Measurements from ENCODE around the gene ACP2. TPM values are rescaled to one million over a fixed set of nuclear protein-coding genes. Genes with fewer than 3 reads are reported as not detected.
A peak's percentile ranks its signal among the peaks of the same experiment; 100 is the strongest.

ACP2 gene
- total RNA-seq, 1 donor from 2014 or later: 72.9 TPM

GRCh38 chr11:47269002-47269828 lies 20.6 kb upstream of the ACP2 start:
- DNase-seq (ENCODE audit: low spot score): peak; percentile 93

GRCh38 chr11:47268448-47269001 lies 19.9 kb upstream of the ACP2 start:
- ATAC-seq (no peak), DNase-seq (ENCODE audit: low spot score) (no peak)

More at GRCh38 chr11:47269002-47269828, 20.6 kb upstream of the ACP2 start:
- ATAC-seq: peak; percentile 90

DNA sequence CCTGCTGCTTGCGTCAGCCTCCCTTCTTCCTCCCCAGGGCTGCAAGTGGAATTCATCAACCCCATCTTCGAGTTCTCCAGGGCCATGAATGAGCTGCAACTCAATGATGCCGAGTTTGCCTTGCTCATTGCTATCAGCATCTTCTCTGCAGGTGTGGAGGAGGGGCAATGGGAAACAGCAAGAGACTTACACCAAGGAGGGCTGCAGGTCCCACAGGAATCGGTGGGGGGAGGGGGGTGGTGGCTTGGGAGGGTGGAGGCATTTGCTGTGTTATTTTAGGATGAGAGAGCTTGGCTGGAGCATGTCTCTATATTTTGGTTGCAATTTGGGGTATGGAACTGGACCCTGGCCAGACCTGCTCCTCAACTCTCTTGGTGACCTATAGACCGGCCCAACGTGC lies 19.3 kb upstream of the ACP2 start:
- no peak for DNase-seq (ENCODE audit: low spot score)
- no peak for ATAC-seq

GRCh38 chr11:47264521-47264920 lies 15.9 kb upstream of the ACP2 start:
- DNase-seq (ENCODE audit: low spot score): no peak
- no peak for ATAC-seq

DNA sequence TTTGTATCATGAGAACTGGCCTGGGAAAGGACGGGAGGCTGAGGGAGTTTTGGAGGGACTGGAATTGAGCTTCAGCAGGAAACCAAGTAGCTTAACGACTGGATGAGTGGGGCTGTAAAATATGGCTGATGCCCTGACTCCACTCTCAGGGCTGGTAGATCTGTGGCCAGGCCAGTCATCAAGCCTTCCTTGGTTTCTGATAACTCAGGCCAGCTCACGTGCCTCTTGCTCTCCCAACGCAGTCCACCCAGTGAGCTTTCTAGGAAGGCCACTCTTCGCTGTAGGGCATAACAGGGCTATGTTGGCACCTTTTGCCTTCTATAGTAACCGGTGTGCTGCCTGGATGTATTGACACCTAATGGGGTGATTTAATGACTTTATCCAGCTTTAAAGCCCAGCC lies 15.5 kb upstream of the ACP2 start:
- ATAC-seq (no peak), DNase-seq (ENCODE audit: low spot score) (no peak)

DNA sequence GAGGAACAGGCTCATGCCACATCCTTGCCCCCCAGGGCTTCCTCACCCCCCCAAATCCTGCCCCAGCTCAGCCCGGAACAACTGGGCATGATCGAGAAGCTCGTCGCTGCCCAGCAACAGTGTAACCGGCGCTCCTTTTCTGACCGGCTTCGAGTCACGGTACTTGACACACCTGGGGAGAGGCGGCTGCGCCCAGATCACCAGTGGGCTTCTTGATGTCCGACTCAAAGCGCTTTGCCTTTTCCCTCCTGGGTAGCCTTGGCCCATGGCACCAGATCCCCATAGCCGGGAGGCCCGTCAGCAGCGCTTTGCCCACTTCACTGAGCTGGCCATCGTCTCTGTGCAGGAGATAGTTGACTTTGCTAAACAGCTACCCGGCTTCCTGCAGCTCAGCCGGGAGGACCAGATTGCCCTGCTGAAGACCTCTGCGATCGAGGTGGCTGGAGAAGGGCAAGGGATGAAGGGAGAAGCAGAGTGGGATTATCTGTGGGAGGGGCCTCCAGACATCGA lies 12.7 kb upstream of the ACP2 start:
- DNase-seq (ENCODE audit: low spot score) (no peak), ATAC-seq (no peak)

DNA sequence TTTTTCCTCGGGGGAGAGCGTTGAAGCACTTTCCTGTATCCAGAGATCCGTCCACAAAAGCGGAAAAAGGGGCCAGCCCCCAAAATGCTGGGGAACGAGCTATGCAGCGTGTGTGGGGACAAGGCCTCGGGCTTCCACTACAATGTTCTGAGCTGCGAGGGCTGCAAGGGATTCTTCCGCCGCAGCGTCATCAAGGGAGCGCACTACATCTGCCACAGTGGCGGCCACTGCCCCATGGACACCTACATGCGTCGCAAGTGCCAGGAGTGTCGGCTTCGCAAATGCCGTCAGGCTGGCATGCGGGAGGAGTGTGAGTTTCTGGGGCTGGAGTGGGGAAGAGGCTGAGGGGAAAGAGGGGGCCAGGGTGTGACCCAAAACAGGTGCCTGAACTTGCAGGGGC lies 11.8 kb upstream of the ACP2 start:
- ATAC-seq (no peak), DNase-seq (ENCODE audit: low spot score) (no peak)

GRCh38 chr11:47259232-47259977 lies 10.8 kb upstream of the ACP2 start:
- ATAC-seq (peak; percentile 53), DNase-seq (ENCODE audit: low spot score) (no peak)

DNA sequence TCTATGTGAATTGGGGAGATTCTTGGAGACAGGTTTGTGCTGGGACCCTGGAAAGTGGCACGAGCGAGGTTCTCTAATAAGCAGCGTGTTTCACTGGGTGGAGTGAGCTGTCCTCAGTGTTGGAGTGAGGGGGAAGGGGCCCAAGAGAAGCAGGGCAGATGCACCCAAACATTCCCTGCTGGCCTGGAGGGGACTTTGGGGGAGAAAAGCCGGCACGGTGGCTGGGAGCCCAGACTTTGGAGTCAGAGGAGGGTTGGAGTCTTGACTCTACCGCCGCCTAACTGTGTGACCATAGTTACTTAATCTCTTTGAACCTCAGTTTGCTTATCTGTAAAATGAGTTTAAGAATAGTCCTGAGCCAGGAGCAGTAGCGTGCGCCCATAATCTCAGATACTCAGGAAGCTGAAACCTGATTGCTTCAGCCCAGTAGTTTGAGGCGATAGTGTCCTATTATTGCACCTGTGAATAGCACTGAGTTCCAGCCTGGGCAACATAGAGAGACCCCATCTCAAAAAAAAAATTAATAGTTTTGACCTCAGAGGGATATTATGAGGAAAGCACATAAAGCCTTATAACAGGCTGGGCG lies 9.8 kb upstream of the ACP2 start:
- peak; percentile 4 for ATAC-seq
- DNase-seq (ENCODE audit: low spot score): no peak

DNA sequence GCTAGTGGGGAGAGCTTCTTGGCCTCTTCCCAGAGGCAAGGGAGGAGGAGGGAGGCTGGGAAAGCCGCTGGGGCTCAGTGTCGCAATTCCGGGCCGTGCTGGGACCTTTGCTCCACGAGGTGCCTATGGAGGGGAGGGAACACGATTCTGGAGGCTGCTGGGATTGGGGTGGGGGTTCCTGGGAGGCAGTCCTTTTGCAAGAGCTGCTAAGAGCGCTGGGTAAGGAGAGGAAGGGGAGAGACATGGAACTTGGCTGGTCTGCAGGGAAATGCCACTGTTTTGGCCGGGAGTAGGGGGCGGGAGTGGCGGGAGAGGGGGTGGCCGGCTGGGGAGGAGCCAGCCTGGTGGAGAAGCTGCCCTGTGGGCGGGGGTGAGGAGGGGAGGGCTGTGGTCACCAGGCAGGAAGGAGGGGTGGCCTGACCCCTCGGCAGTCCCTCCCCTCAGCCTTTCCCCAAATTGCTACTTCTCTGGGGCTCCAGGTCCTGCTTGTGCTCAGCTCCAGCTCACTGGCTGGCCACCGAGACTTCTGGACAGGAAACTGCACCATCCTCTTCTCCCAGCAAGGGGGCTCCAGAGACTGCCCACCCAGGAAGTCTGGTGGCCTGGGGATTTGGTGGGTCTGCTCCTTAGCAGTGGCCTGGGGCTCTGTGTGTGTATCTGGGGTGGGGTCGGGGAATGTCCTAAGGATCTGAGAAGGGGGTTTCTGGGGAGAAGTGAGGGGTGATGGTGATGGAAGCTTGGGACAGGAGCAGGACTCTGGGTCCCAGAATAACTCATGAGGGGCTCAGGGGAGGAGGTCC lies 9.1 kb upstream of the ACP2 start, which contains the start of gene NR1H3:
NR1H3 (plus strand) TSS at position 480 of the 800 bp plus-strand sequence. CDS start 1,221 bp downstream, outside the sequence.
- DNase-seq (ENCODE audit: low spot score) (peak; percentile 94), ATAC-seq (peak; percentile 80)

GRCh38 chr11:47257177-47257516 lies 8.5 kb upstream of the ACP2 start:
- DNase-seq (ENCODE audit: low spot score): no peak
- no peak for ATAC-seq

DNA sequence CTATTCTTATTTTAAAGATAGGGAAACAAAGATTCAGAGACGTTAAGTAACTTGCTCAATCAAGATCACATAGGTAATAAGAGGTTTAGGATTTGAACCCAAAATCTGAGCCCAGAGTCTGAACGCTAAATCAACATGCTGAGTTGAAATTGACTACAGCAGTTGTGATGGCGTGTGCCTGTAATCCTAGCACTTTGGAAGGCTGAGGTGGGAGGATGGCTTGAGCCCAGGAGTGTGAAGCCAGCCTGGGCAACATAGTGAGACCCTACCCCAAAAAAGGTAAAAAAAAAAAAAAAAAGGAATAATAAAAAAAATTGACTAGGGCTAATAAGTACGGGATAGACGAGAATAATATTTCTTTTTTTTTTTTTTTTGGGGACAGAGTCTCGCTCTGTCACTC lies 7.8 kb upstream of the ACP2 start:
- no peak for ATAC-seq
- no peak for DNase-seq (ENCODE audit: low spot score)

DNA sequence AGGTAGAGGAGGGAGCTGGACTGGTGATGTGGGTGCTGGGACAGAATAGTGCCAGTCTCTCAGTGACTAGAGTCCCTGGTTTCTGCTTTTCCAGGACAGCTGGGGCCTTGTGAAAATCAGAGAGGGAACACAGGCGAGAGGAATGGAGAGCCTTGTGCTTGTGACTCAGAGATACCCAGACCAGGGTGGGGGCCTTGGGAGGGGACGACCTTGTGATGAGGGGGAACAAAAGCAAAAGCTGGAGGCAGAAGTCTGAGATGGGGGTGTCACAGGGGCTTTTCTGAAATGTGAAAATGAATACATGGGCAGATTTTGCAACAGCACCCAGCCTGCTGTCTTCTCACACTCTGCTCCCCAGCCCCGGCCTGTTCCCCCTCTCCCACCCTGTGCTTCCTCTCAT lies 5.8 kb upstream of the ACP2 start:
- ATAC-seq (no peak), DNase-seq (ENCODE audit: low spot score) (no peak)

GRCh38 chr11:47253660-47254059 lies 5.0 kb upstream of the ACP2 start:
- no peak for ATAC-seq
- no peak for DNase-seq (ENCODE audit: low spot score)

- DNase-seq (ENCODE audit: low spot score) (no peak), ATAC-seq (no peak)
These were observed 3.1 kb upstream of the ACP2 start for GRCh38 chr11:47251751-47252150.

- peak; percentile 5 for ATAC-seq
- no peak for DNase-seq (ENCODE audit: low spot score)
These were observed 733 bp upstream of the ACP2 start for GRCh38 chr11:47249378-47249715.

DNA sequence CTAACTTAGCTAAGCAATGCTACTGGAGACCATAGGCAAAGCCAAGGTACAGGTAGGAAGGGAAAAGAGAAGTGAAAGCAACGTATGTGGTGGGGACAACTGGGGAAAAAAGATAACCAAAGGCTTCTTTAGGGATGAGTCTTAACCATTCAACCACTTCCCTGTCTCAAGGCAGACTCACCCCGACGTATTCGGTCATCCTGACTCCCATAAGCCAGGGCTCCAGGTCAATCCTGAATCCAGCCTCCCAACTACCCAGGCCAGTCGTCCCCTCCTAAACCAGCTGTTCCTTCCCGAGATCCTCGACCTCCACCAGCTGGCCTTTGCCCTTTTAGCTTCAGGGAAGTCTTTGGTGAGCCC lies 330 bp downstream of the ACP2 start:
- no peak for DNase-seq (ENCODE audit: low spot score)
- ATAC-seq: peak; percentile 27

DNA sequence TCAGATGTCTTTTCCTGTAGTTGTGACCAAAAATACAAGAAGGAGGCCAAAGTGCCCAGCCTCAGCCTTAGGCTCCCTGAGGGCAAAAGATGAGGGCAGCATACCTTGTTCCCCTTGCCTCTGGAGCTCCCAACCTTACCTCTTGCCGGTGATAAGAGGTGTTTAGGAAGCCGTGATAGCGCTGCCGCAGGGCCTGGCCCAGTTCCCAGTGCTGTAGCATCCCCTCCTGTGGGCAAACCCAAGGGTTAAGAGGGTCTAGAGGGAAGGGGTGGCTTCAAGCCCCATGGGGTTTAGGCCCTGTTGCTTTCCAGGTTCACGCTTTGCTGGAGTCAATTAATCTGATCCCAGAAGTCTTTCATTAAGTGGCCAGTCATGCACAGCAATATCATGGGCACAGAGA lies 1.1 kb downstream of the ACP2 start:
- no peak for DNase-seq (ENCODE audit: low spot score)
- ATAC-seq: no peak

DNA sequence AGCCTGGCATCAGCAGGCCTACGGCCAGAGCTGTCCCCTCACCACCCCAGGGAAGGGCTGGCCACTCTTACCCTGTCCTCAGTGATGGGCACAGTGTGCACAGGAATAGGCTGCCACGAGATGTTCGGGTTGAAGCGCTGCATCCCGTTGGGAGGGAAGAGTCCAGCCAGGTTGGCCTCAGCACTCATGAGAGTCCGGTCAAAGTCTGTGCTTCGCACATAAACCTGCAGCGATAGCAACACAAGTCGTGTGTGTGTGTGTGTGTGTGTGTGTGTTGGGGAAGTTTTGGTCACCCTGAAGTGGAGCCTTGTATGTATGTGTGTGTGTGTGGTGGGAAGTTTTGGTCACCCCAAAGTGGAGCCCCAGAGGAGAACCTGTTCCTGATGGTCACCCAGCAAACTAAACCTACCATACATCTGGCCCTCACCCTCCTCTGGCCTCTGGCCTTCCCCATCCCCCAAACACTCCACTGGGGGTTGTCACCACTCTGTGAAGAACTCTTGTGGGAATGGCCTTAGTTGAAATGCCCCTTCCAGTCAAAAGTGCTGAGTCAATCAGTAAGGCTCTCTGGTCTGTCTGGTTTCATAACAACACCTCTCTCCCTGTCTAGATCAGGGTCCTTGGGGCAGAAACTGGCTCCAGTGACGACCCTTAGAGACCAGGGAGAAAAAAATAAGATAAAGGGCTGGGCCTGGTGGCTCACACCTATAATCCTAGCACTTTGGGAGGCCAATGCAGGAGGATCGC lies 2.8 kb downstream of the ACP2 start:
- DNase-seq (ENCODE audit: low spot score) (peak; percentile 88), ATAC-seq (peak; percentile 68)

All from left lobe of liver (tissue), 2 donors.